SU-DHL-6 (cell line): Measurements from ENCODE around the gene IP6K3.

ENCODE experiments used
- CTCF ChIP-seq: fragments of 200-600 bp; sonication (generic); IDR thresholded peaks from one replicate; pipeline ENCODE4 v1.5.1; 2017; ENCODE audit warnings: antibody characterized with exemption, mild to moderate bottlenecking, low read length, moderate library complexity; ENCODE audit not compliant: insufficient read depth, poor library complexity, severe bottlenecking
- EZH2phosphoT487 ChIP-seq: fragments of 200-600 bp; sonication (generic), shearing (Covaris generic); conservative IDR thresholded peaks from 2 replicates; pipeline ENCODE4 v1.6.1; 2018; ENCODE audit warnings: mild to moderate bottlenecking, antibody characterized with exemption, low read length, moderate library complexity, mixed read lengths

- no peak for TF ChIP-seq CTCF
- TF ChIP-seq EZH2phosphoT487, result no peak
Measured at GRCh38 chr6:33761581-33761921, 14.8 kb upstream of the IP6K3 start.
